Measurements from ENCODE around the gene ASB15.
"Not testable (repeated sequence)": the region's sequence is repeated elsewhere in the genome, so short reads cannot be mapped to it uniquely, and the experiment has no call there.

ASB15 gene

DNA sequence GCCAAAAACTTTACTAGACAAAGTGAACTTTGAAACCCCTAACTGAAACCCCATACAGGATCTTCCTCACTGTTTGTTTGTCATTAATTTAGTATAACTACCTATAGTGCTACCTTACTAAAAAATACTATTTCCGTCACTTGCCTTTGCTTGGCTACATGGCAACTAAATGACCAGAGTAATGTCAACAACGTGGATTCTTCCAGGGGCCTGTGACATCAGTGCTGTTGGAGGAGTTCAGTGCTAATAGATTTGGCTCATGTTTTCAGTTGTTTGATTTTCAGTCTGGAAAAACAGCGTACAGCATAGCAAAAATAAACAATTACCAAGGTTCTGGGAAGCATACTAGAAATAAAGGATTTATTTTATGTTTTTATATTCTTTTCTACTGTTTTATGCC, 3.0 kb upstream of the ASB15 start:
- DNase-seq = no peak

DNA sequence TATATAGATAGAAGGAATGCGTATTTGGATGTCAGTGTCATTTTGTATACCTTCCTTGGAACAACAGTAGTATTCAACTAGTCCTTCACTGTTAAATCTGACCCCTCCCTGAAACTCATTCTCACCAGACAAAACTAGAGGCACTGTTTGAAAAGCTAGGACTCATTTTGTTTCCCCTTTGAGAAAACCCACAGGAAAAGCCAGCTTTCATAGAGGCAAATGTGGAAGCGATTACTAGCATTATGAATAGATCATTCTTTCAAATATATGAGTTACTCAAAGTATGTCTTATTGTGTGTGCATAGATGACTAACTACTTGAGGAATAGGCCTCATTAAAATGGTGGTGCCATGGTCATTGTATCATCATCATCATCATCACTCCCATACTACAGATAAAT, 1.9 kb upstream of the ASB15 start:
- no peak for DNase-seq

DNA sequence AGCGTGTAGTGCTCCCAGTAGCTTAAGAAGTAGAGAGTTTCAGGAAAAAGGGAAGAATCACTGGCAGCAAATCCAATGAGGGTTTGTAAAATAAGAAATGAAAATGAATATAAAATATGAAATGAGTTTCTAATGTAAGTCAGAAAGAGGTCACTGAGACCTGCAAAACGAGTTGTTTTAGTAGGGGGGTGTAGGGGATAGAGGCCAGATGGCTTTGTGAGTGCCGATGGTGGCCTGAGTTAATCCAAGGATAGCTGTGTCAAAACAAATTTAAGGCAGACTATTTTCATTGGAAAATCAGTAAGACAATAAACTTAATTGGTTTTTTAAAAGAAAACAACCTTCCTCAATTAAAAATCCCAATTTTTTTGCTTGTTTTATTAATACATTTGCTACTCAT, 745 bp upstream of the ASB15 start:
- no peak for DNase-seq

DNA sequence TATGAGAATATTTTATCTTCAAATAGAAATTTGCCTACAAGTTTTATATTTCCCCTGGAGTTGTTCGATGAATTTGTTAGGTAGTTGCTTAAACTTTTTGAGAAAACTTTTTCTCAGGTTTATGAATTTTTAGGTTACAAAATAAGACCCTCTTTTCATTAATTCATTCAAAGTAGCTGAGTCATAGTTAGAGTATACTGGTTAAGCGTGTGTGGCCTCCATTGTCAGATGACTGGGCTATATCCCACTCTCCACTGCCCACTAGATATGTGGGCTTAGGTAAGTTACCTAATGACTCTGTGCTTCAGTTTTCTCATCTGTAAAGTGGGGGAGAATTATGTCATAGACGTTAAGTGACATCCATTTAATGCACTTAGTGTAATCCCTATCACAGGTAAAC, 1.0 kb downstream of the ASB15 start:
- no peak for DNase-seq

DNA sequence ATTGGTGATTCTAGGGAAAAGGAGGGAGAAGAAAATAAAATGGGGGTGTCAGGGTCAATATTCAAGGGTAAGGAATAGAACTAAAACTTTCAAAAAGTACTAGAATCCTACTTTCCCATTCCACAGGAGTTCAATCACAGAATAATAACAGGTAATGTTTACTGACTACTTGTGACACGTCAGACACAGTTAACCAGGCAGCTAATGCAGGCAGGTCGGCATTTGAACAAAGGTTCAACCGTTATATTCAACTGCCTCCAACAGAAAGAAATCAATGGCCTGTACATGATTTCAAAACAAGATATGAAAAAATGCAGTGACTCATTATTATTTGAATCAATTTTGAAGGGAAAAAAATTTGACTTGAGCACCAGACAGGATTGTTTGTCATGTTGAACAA, 3.1 kb downstream of the ASB15 start:
- no peak for DNase-seq

DNA sequence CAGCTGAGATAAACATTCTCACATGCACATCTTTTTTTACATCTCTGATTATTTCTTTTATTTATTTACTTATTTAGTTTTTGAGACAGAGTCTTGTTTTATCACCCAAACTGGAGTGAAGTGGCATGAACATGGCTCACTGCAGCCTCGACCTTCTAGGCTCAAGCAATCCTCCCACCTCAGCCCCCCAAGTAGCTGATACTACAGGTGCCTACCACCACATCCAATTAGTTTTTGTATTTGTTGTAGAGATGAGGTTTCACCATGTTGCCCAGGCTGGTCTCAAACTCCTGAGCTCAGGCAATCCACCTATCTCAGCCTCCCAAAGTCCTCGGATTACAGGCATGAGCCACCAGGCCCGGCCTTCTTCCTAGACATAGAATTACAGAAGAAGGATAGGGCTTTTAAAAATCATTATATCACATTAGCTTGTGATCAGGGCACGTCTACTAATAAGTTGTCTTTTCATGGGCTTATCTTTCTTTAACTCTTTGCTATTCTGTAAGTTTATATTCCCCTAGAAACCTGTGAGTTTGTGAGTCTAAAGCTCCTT, 5.9 kb downstream of the ASB15 start:
- no peak for DNase-seq

DNA sequence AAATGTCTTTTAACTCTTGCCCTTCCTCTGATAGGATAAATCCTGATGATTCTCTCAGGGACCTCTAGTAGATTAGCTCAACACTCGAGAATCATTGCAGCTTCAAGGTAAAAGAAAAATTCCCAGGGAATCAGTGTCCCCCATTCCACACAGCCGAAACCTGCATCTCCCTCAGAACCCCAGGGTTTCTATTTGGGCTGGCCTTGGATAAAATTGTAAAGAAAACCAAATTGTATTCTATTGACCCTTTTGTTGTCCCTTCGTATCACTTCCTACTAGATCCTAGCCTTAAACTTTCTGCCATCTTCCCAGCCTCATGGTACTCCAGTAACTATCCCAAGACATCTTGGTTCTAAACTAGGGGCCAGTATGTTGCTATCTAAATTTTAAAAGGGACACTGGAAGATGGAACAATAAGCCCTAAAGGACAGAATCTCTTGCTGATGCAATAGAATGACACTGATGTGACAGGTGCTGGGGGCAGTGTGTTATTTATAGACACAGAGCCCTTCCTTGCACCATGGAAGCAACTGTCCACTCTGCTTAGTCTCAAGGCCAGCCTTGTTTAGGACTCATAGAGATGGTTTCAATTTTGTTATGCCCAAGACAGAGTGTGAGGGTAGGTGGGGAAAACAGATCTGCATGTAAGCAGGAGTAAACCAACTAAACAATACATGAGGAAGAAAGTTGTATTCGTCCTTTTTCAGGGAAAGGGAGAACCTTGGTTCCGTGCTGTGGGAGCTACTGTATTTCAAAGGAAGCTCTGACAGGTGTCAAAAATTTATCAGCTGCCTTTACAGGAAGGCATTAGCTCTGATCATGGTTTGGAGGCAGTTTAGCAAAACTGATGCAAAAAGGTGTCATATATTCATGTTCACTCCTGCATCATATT, 7.6 kb downstream of the ASB15 start:
- no peak for DNase-seq

DNA sequence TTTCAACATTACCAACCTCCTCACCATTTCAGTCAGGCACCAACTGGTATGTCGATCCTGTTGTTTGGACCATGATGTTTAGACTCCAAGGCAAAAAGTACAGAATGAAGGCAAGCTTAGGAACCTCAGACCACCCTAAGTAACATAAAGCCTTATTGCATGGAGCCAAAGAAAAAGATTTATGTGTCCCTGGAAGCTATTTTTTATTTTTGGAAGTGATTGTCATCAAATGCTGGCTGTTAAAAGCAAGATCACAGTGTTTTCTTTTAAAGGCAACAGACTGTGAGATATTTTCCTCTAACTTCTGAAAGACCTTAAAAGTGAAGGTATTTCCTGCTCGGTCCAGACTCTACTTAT, 8.2 kb downstream of the ASB15 start:
- no peak for DNase-seq

DNA sequence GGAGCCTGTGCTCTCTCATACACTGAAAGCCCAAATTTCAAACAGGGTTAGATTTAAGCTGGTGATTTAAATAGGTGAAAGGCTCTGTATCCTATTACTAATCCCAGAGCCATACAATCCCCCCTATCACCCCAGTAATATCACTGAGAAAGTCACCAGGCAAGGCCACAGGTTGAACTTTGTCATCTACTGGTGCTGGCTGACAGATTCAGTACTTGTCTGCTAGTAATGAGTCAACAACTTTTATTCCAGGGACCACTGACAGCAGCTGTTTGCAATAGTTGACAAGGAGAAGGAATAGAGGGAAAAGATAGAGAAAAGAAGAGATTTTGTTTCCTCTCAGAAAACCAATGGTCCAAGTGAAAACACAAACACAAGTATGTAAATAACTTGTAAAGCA, 10.4 kb downstream of the ASB15 start:
- DNase-seq = no peak

DNA sequence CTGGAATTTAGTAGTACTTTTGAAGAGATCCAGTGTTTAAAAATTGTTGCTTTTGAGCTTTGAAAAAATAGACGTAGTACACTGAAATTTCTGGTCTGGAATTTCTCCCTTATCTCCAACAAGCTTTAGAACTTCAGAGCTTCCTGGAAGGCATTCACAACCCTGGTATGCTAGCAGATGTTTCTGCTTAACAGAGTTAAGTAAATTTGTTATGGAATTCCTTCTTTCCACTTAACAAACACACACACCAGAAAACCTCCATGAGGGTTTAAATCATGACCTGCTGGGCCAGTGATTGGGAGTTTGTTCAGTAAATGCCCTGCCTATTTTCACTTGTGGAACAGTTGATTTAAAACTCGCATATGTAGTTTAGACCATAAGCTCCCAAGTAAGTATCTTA, 13.7 kb downstream of the ASB15 start:
- DNase-seq = no peak

DNA sequence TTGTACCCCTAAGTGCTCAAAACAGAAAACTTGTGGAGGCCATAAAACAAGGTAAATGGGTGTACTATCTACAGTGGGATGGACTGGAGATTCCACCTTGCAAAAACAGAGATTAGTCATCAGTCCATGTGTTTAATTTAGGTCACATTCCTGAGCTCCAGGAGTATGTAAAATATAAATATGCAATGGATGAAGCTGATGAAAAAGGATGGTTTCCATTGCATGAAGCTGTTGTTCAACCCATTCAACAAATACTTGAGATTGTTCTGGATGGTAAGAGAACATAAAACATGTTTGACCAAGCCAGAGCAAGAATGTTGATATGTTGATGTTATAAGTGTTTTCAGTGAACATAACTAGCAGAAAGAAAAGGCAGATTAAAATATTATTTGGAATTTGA, 14.6 kb downstream of the ASB15 start:
- DNase-seq = no peak

DNA sequence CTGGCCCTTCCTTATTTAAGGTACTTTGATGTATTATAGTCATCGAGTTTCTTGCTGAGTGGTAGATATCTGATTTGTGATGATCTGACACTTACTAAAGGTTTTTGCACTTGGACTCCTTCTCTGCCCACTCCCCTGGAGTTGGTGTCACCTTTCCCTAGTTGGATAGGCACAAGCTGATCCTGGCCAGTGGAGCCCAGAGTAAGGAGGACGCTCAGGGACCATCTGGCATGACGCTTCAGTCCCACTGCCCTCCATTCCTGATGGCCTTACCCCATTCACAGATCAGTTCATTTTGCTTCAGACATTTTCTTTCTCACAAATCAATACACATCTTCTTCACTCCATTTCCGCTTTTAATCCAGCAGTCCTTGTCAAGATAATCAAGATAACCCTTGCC, 20.1 kb downstream of the ASB15 start:
- no peak for DNase-seq

DNA sequence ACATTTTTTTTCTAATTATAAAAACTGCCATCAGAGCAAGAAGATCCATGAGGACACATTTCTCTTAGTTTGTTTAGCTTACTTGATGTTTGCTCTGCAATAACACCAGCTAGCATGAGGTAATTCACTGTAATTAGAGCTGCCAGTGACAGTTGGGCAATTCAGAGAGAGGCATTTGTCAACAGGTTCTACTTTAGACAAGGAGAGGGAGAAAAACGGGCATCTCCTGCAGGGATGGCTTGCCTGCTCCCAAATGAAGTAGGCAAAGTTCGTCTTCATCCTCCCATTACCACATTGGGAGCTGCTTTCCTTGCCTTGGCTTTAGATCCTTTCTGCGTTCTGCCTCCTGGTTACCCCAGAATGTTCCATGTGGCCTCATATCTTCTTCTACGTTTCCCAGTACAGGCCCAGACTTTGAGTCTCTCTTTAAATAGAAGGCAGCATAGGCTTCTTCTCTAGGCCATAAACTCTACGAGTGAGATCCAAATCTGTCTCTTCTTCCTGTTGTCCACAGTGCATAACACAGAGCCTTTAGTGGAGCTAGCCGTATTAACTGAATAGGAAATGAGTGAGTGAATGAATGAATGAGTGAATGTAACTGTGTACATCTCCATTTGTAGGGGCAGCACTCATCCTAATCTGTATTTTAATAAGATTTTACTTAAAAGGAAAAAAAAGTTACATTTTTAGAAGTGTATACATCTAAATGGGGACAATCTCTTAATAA, 21.2 kb downstream of the ASB15 start:
- DNase-seq = no peak

DNA sequence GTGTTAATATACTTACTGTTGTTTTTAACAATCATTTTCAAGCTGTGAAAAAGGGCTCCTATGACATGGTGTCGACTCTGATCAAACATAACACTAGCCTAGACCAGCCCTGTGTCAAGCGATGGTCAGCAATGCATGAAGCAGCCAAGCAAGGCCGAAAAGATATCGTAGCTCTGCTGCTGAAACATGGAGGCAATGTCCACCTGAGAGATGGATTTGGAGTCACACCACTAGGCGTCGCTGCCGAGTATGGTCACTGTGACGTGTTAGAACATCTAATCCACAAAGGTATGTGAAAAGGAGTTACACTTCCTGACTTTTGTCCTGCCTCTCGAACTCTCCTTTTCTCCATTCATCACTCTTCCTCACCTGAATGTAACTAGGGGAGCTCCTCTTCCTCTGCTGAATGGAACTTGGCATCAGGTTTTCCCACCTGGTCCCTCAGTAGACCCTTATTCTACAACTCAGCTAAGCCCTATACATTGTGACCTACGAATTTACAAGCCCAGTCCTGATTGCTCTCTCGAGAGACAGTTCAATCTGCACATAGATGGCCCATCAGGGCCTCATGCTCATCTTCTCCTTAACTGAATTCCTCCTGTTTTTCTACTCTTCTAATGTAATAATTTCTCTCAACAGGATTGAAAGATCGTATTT, 23.0 kb downstream of the ASB15 start:
- peak in 2 of 58 donors; percentile 0 to 1 for DNase-seq

DNA sequence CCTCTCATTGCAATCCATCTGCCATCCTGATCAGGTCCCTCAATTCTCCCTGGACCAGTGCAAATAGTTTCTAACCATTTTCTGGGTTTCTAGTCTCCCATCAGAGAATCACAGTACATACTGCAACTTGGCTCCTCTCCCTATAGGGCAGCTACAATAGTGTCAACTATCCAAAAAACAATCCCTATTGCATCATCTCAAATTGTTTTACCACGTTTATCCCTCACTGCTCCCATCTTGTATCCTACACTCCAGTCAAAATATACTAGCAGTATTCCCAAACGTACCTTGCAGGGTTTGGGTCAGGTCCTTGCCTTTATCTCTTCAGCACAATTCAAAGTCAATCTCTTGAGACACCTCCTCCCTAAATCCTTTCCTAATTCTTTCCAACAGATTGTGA, 23.6 kb downstream of the ASB15 start:
- no peak for DNase-seq

DNA sequence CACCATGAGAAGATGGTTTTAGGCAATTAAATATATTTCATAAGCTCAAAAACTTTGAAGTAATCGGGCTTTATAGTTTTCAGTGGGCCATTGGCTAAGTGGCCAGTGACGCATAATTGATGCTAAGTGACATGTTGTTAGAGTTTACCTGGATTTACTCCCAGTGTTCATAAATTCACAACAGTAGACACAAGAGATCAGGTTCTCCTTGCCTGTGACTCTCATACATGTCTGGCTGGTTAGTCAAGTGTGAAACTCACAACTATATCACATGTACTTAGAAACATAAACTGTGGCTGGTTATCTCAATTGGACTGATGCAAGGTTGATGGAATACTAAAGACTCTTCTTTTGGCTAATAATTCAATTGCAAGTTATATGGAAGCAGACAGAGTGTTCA, 26.2 kb downstream of the ASB15 start:
- no peak for DNase-seq

DNA sequence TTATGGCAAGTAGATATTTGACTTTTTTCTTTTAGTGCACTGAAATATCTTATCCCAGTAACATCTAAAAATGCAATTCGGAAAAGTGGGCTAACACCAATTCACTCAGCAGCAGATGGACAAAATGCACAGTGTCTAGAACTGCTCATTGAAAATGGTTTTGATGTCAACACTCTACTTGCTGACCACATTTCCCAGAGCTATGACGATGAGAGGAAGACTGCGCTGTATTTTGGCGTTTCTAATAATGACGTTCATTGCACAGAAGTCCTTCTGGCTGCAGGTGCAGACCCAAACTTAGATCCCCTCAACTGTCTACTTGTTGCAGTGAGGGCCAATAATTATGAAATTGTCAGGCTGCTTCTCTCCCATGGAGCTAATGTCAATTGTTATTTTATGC, 27.2 kb downstream of the ASB15 start:
- DNase-seq = no peak

DNA sequence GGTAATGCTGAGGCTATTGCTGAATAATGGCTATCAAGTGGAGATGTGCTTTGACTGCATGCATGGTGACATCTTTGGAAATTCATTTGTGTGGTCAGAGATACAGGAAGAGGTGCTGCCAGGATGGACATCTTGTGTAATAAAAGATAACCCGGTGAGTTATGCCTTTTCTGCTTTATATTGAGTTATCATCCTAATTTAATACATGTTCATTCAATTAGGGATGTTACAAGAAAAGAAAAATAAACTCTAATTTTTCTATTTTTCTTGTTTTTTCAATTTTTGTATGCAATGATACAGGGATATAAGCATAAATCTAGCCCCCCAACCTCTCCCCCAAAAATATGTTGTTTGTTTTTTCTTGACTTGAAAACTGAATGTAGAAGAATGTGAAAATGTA, 27.7 kb downstream of the ASB15 start:
- no peak for DNase-seq

DNA sequence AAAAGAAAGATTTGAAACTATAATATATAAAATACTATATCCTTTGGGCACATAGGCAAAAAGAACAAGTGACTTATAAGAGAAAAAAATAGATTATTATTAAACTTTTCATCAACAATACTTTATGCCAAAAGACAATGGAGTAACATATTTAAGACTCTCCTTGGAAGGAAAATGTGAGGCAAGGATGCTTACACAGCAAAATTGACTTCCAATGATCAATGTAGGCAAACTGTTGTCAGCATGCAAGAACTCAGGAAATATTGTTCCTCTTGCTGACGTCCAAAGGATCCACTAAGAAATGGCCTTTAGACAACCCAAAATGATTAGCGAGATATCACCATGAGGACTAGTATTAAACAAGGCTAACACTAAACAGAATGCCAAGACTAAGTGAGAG, 31.2 kb downstream of the ASB15 start:
- no peak for DNase-seq

DNA sequence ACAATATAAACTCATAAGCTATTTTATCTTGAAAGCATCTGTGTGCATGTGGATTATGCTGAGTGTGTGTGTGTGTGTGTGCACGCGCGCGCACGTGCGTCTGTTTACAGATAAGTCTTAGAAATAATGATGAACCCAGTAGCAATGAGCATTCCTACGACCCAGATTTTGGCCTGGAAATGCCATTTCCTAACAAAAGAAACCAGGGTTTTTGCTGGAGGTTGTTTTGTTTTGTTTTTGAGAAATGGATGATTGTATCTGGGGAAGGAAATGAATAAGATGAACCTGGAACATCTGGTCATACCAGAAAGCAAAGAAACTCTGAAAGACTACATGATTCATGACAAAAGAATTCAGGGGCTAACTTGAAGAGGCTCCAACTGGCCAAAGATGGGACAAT, 31.9 kb downstream of the ASB15 start:
- no peak for DNase-seq

DNA sequence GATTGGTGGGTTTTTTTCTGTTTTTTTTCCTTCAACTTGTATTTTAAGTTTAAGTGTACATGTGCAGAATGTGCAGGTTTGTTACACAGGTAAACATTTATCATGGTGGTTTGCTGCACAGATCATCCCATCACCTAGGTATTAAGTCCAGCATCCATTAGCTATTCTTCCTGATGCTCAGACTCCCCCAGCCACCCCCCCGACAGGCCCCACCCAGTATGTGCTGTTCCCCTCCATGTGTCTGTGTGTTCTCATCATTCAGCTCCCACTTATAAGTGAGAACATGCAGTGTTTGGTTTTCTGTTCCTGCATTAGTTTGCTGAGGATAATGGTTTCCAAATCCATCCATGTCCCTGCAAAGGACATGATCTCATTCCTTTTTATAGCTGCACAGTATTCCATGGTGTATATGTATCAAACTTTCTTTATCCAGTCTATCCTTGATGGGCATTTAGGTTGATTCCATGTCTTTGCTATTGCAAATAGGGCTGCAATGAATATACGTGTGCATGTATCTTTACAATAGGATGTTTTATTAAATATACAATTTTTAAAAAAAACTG, 32.5 kb downstream of the ASB15 start:
- DNase-seq = not testable (repeated sequence)
